ENCODE data around the gene NBAS. TPM values are rescaled to one million over a fixed set of nuclear protein-coding genes. Genes with fewer than 3 reads are reported as not detected.

The NBAS gene
- polyA plus RNA-seq, 1 donor (not counting 4 experiments of a cell fraction or from before 2014, with no cell fraction given), result 27.9 TPM

DNA sequence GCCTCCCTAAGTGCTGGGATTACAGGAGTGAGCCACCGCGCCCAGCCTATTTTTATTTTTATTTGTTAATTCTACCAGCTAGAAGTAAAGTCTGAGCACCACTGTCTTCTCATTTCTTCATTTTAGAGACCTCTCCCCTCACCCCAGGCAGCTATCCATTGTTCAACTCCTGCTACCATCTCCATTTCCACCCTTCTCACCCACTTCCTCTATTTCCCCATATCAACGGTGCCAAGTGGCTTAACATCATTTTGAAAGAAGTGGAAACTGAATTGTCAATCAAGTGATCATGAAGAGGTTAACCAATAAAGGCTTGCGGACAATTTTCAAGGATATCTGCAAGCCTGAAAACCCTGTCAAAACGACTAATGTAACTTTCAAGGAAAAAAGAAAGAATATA lies 323.1 kb downstream of the NBAS start:
- DNase-seq (ENCODE audit: low read depth, low spot score), result no peak
- Histone ChIP-seq H3K4me2 (ENCODE audit: control insufficient read depth, extremely low read depth, insufficient read depth, low read depth, low read length) (no peak overlapping the region), H3K36me3 (ENCODE audit: control insufficient read depth in 2 of 2, extremely low read depth in 1 of 2, insufficient read depth in 2 of 2, low read length in 2 of 2) (no peaks in the 10 kb centered on the region), H4K20me1 (ENCODE audit: control insufficient read depth, extremely low read depth, insufficient read depth, low read length) (no peaks in the 10 kb centered on the region), H3K4me1 (ENCODE audit: control insufficient read depth, extremely low read depth, insufficient read depth, low read length) (peaks cover 11% of the 10 kb centered on the region), H3K27me3 (ENCODE audit: control insufficient read depth, extremely low read depth, insufficient read depth, low read length) (no peaks in the 10 kb centered on the region), H3K9me1 (ENCODE audit: control insufficient read depth, extremely low read depth, insufficient read depth, low read length) (no peaks in the 10 kb centered on the region), H3K79me2 (ENCODE audit: control insufficient read depth, insufficient read depth, low read length) (no peaks in the 10 kb centered on the region), H3K9ac (ENCODE audit: control insufficient read depth, extremely low read depth, insufficient read depth, low read length) (no peak overlapping the region), H3K27ac (ENCODE audit: control insufficient read depth, insufficient read depth, low read length) (no peak overlapping the region), H3K9me3 (ENCODE audit: control insufficient read depth, low read depth, low read length) (no peaks in the 10 kb centered on the region), H3K4me3 (ENCODE audit: control insufficient read depth in 2 of 3, extremely low read depth in 1 of 3, insufficient read depth in 2 of 3, low read depth in 1 of 3, low read length in 3 of 3) (no peak overlapping the region), H2AFZ (ENCODE audit: control insufficient read depth, low read length) (no peak overlapping the region)
- dilution Hi-C loops (cut with MboI; ENCODE audit: extremely low pct_ligation_motif_present, low sequenced_read_pairs), result no loop called here
- FAIRE-seq, result no peak
- TF ChIP-seq, protein P1, sequence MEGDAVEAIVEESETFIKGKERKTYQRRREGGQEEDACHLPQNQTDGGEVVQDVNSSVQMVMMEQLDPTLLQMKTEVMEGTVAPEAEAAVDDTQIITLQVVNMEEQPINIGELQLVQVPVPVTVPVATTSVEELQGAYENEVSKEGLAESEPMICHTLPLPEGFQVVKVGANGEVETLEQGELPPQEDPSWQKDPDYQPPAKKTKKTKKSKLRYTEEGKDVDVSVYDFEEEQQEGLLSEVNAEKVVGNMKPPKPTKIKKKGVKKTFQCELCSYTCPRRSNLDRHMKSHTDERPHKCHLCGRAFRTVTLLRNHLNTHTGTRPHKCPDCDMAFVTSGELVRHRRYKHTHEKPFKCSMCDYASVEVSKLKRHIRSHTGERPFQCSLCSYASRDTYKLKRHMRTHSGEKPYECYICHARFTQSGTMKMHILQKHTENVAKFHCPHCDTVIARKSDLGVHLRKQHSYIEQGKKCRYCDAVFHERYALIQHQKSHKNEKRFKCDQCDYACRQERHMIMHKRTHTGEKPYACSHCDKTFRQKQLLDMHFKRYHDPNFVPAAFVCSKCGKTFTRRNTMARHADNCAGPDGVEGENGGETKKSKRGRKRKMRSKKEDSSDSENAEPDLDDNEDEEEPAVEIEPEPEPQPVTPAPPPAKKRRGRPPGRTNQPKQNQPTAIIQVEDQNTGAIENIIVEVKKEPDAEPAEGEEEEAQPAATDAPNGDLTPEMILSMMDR (optimal IDR thresholded peaks at IDR 0.05 in 1 of 3, IDR thresholded peaks at IDR 0.05 in 1 of 3, conservative IDR thresholded peaks at IDR 0.05 in 1 of 3; ENCODE audit: extremely low read depth in 1 of 3, insufficient read depth in 2 of 3, low read length in 3 of 3), result no peak
- no peak for TF ChIP-seq EZH2 (IDR thresholded peaks at IDR 0.05; ENCODE audit: low read length)

DNA sequence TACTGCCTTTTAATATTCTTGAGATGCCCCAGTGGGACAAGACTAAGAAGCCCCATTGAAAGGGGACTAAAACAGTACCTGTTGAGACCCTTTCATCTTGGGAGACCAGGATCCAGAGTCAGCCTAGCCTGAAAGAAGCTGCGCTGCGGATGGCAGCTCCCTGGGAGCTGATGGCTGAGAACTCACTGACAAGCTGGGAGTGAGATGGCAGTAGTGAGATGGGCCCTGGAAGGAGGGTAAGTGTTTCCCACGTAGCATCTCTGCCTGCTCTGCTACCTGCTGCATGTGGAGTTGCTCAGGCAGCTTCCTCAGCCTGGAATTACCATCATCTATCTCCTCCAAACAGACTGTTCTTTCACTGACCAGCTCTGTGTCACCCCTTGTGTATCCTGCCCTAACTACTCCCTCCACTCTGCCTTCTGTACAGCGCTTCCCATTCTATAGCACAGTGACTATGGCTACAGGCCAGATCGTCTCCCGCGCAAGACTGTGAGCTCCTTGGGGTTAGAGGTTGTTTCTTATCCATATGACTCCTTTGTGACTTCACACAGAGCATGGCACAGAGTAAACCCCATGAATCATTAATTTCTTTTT lies 330.4 kb downstream of the NBAS start:
- peaks cover 0 to 5% of the 10 kb centered on the region in 2 experiments for H3K36me3 ChIP-seq (ENCODE audit: control insufficient read depth in 2 of 2, extremely low read depth in 1 of 2, insufficient read depth in 2 of 2, low read length in 2 of 2)
- H2AFZ ChIP-seq (ENCODE audit: control insufficient read depth, low read length), result no peak overlapping the region
- no peak overlapping the region for H3K4me2 ChIP-seq (ENCODE audit: control insufficient read depth, extremely low read depth, insufficient read depth, low read depth, low read length)
- H3K79me2 ChIP-seq (ENCODE audit: control insufficient read depth, insufficient read depth, low read length), result no peaks in the 10 kb centered on the region
- no peak for DNase-seq (ENCODE audit: low read depth, low spot score)
- H3K27me3 ChIP-seq (ENCODE audit: control insufficient read depth, extremely low read depth, insufficient read depth, low read length), result no peaks in the 10 kb centered on the region
- H3K4me3 ChIP-seq (ENCODE audit: control insufficient read depth in 2 of 3, extremely low read depth in 1 of 3, insufficient read depth in 2 of 3, low read depth in 1 of 3, low read length in 3 of 3), result no peak overlapping the region
- H3K9me1 ChIP-seq (ENCODE audit: control insufficient read depth, extremely low read depth, insufficient read depth, low read length), result no peaks in the 10 kb centered on the region
- no peaks in the 10 kb centered on the region for H4K20me1 ChIP-seq (ENCODE audit: control insufficient read depth, extremely low read depth, insufficient read depth, low read length)
- dilution Hi-C loops (cut with MboI; ENCODE audit: extremely low pct_ligation_motif_present, low sequenced_read_pairs), result no loop called here
- no peak overlapping the region for H3K27ac ChIP-seq (ENCODE audit: control insufficient read depth, insufficient read depth, low read length)
- TF ChIP-seq EZH2 (IDR thresholded peaks at IDR 0.05; ENCODE audit: low read length), result no peak
- TF ChIP-seq, protein P1 (optimal IDR thresholded peaks at IDR 0.05 in 1 of 3, IDR thresholded peaks at IDR 0.05 in 1 of 3, conservative IDR thresholded peaks at IDR 0.05 in 1 of 3; ENCODE audit: extremely low read depth in 1 of 3, insufficient read depth in 2 of 3, low read length in 3 of 3), result no peak
- FAIRE-seq, result no peak
- no peak overlapping the region for H3K9ac ChIP-seq (ENCODE audit: control insufficient read depth, extremely low read depth, insufficient read depth, low read length)
- H3K9me3 ChIP-seq (ENCODE audit: control insufficient read depth, low read depth, low read length), result no peaks in the 10 kb centered on the region
- H3K4me1 ChIP-seq (ENCODE audit: control insufficient read depth, extremely low read depth, insufficient read depth, low read length), result no peaks in the 10 kb centered on the region

Data from keratinocyte (primary cell).